Fibroblast of pulmonary artery (primary cell): ENCODE measurements around the gene MYLK3.

Experiments
- DNase-seq: peaks from one replicate; pipeline ENCODE4 v3.0.0-alpha.2; 2010; ENCODE audit warnings: low read depth
- H3K4me3 ChIP-seq: replicated peaks from 2 replicates; pipeline ENCODE4 v1.5.1; 2011; ENCODE audit warnings: low read depth, mild to moderate bottlenecking, control low read depth, low read length, moderate library complexity
- CTCF ChIP-seq: IDR thresholded peaks from 2 replicates; pipeline ENCODE4 v1.5.1; 2011; ENCODE audit warnings: mild to moderate bottlenecking, control low read depth, low read length, inconsistent platforms; ENCODE audit errors: missing control alignments

Gene MYLK3

GRCh38 chr16:46733319-46733830 is 14.8 kb downstream of the MYLK3 start:
- no peak for TF ChIP-seq CTCF
- DNase-seq: no peak
- no peak overlapping the region for H3K4me3 ChIP-seq

GRCh38 chr16:46732561-46732960 is 15.6 kb downstream of the MYLK3 start:
- TF ChIP-seq CTCF: no peak
- no peak overlapping the region for H3K4me3 ChIP-seq
- no peak for DNase-seq

- peak; percentile 65 for DNase-seq
Observed at GRCh38 chr16:46731691-46732555, 16.2 kb downstream of the MYLK3 start.

GRCh38 chr16:46730801-46731690 is 17.1 kb downstream of the MYLK3 start:
- no peak for TF ChIP-seq CTCF
- DNase-seq: no peak
- H3K4me3 ChIP-seq: no peak overlapping the region

More at GRCh38 chr16:46731691-46732555, 16.2 kb downstream of the MYLK3 start:
- no peak overlapping the region for H3K4me3 ChIP-seq
- TF ChIP-seq CTCF: no peak

GRCh38 chr16:46730126-46730525 is 18.0 kb downstream of the MYLK3 start:
- no peak for TF ChIP-seq CTCF
- no peak overlapping the region for H3K4me3 ChIP-seq
- DNase-seq: no peak

- DNase-seq: no peak
- H3K4me3 ChIP-seq: no peak overlapping the region
- TF ChIP-seq CTCF: no peak
Observed at GRCh38 chr16:46729326-46729995, 18.7 kb downstream of the MYLK3 start.
